GM18505 (cell line): Measurements from ENCODE around the gene CFAP299.
A peak's percentile ranks its signal among the peaks of the same experiment; 100 is the strongest.

Source experiments
- ATAC-seq: cut with Tn5 transposase; IDR thresholded peaks from one replicate; pipeline ENCODE4 v1.9.1; 2021; ENCODE audit not compliant: unreplicated experiment
- POLR2A ChIP-seq: IDR thresholded peaks from 4 replicates; pipeline ENCODE4 v1.6.1; 2011; ENCODE audit warnings: borderline replicate concordance; ENCODE audit not compliant: insufficient read depth, insufficient read length; ENCODE audit errors: extremely low read depth

Gene CFAP299

DNA sequence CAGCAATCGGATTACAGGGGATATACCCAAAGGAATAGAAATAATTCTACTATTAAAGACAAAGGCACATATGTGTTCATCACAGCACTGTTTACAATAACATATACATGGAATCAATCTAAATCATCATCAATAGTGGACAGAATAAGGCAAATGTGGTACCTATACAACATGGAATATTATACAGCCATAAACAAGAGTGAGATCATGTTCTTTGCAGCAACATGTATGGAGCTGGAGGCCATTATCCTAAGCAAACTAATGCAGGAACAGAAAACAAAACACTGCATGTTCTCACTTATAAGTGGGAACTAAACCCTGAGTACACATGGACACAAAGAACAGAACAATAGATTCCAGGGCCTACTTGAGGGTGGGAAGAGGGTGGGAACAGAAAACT lies 163.2 kb downstream of the CFAP299 start:
- ATAC-seq: no peak

DNA sequence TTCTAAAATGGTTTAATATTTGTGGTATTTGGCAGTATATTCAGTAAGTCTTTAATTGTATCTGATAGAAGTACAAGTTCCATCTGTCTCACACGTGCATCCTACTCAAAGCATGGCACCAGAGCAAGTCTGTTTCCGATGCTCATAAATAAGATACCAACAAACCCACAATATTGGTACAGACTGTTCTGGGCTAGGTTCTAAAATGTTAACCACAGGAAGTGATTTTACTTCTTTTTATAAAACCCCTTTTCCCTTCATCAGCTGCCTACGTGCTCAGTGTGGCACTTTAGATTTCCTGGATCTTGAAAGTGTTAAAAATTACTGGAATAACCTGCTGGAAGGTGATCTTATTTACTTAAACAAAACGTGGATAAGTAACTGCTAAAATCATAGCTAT lies 165.1 kb downstream of the CFAP299 start:
- no peak for ATAC-seq

More for the DNA sequence above, 163.2 kb downstream of the CFAP299 start:
- TF ChIP-seq POLR2A: no peak

DNA sequence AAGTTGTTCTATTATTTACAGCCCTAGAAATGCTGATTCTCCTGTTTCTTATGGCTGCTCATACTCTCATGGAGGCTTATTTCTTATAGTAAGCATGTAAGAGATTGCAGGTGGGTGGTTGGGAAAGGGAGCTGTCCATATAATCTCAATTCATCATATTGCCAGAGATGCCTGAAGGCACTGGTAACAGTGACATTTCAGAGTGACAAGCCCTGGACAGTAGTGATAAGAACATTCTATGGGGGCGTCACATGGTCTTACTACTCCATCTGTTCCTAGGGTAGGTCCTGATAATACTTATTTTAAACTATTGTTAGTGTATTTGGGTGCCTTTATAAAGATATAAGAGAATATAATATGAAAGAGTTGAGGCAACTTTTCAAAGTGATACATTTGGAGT lies 171.5 kb downstream of the CFAP299 start:
- no peak for ATAC-seq
- TF ChIP-seq POLR2A: no peak

More for the DNA sequence above, 165.1 kb downstream of the CFAP299 start:
- no peak for TF ChIP-seq POLR2A

DNA sequence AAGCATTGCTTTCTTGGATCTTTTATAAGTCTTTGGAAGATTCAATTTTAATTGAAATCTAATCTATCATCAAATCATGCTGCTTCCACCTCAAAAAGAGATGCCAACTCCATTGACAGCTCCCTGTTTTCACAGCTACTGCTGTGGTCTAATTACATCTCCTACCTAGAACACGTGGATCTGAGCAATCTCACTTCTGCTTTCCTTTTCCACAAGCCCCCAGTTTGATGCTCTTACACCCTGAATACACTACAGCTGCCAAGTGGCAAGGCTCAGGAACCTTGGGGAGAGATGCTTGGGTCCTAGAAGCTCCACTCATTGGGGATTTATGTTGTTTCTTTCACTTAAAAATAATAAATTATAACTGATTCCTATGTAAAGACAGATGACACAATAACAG lies 172.0 kb downstream of the CFAP299 start:
- no peak for TF ChIP-seq POLR2A
- ATAC-seq: peak; percentile 97

DNA sequence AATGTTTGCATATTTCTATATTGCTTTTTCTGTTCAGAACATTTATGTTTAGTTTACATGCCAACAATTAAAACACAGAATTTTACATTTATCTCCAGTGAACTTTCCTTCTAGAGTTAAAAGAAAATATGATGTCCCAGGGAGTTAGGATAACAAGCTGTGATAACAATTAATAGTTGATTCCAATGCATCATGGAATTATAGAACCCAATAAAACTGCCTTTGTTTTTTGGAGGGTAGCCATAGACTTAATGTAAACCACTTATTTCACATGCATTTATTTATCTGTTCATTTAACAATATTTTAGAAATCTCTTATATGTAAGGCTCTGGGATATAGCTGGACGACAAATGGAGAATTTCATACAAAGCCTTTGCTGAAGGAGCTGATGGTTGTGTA lies 180.0 kb downstream of the CFAP299 start:
- TF ChIP-seq POLR2A: no peak
- no peak for ATAC-seq

DNA sequence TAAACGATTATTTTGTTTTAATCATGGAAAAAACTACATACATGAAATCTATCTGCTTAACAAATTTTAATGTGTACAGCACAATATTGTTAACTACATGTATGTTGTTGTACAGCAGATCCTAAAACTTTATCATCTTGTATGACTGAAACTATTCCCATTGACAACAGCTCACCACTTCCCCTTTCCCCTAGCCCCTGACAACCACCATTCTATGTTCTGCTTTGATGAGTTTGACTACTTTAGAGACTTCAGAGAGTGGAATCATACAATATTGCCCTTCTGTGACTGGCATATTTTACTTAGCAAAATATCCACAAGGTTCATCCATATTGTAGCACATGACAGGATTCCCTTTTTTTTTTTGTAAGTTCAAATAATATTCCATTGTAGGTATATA lies 185.9 kb downstream of the CFAP299 start:
- TF ChIP-seq POLR2A: no peak
- ATAC-seq: peak; percentile 86

DNA sequence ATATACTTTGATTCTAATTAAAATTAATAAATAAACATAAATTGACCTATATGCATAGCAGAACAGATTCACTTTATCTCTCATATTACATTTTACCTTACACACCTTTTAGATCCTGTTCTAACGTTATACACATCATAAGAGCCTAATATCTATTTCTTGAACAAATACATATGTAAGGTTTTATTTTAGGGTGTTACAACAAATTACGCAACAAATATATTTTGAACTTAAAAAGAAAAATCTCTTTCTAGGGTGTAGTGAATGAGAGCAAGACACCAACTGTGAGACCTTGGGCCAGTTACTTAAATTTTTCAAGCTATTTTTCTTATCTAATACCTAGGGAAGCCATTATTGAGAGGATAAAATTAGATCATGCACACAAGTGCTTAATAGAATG lies 191.2 kb downstream of the CFAP299 start:
- no peak for ATAC-seq
- TF ChIP-seq POLR2A: no peak

DNA sequence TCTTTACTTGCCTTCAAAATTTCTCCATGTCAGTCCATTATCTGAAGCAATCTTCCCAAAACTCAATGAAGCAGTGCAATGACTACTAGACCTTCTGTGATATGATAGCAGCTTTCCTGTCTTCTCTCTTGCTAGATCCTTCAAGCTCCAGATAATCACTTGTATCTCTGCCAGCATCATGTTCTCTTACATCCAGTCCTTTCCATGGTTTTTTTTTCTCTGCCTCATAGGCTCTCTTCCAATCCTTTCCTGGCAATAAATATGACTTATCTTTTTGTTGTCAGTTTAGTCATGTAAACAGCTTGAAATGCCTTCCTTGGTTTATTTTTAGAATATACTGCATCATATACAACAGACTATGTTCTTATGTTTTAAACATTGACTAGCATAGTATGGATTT lies 193.5 kb downstream of the CFAP299 start:
- ATAC-seq: no peak
- TF ChIP-seq POLR2A: no peak

DNA sequence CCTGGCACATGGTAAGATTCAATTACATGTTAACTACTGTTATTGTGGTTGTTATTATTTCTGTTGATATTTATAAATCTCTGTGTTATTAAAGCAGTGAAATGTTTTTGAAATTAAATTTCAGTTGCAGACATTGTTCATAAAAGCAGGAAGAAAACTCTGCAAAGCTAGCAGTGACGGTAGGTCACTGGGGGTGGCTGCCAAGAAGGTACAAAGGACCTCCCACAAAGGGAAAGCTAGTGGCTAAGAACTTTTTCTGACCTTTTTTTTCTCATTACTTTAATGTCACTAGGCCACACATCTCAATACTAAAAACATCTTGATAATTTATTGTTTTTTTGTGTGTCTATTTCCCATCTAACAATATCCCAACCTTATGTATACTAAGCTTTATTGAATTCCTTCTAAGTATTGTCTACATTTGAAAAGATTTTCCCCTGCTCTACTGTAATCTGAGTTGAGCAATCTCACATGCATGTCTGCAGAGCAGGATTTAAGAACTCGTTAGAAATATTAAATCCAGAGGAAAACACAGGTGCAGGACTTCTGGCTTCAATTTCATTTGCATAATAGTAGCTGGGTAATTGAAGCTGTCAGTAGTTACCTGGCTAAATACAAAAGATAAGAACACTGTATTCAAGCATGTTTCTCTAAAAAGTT lies 197.3 kb downstream of the CFAP299 start:
- ATAC-seq: no peak
- TF ChIP-seq POLR2A: no peak

DNA sequence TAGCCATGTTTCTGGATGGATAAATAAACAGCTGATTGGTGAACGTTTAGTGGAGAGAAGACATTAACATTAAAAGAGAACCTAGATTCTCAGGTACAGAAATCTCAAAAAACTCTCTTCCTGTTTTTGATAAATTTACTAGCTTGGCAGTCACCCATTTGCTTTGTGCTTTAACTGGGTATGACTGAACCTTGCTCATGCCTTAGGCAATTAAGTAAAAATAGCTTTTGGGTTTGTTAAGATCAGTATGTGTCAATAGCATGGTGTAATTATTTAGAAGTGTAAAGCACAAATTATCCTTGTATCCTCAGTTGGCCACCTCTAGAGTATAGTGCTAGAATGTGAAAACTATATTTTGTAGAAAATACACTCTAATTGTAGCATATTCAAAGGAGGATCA lies 200.0 kb downstream of the CFAP299 start:
- no peak for ATAC-seq
- TF ChIP-seq POLR2A: no peak

DNA sequence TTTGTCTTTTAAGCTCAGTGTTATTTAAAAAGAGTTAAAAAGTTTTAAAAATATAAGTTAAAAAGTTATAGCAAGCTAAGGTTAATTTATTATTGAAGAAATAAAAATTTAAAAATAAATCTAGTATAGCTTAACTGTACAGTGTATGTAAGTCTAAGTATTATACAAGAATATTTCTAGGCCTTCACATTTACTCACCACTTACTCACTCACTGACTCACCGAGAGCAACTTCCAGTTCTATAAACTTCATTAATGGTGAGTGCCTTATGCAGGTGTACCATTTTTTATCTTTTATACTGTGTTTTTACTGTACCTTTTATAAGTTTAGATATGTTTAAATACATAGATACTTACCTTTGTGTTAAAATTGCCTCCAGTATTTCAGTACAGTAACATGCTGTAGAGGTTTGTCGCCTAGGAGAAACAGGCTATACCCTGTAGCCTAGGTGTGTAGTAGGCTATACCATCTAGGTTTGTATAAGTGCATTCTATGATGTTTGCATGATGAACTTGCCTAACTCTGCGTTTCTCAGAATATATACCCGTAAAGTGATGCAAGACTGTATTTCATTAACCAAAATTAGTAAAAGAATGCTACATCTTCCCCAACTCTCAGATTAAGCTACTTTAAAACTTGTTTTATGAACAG lies 202.9 kb downstream of the CFAP299 start:
- ATAC-seq: no peak
- TF ChIP-seq POLR2A: no peak

DNA sequence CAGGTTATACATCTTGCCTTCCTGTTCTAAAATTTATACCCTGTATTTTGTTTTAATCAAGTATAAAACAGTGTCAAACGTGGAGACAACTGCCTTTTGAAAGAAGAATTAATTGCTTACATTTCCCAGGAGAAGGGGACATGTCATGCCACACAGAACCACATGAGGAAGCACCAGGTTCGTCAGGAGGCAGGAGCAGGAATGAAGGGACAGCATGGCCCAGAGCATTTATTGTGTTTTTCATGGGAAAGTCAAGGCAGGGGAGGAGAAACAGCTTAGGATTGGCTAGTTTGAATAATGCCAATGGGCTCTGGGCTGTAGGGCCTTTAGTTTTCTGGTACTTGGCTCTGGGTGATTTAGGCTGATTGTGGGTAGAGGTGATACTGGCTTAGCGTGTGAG lies 203.7 kb downstream of the CFAP299 start:
- ATAC-seq: no peak

DNA sequence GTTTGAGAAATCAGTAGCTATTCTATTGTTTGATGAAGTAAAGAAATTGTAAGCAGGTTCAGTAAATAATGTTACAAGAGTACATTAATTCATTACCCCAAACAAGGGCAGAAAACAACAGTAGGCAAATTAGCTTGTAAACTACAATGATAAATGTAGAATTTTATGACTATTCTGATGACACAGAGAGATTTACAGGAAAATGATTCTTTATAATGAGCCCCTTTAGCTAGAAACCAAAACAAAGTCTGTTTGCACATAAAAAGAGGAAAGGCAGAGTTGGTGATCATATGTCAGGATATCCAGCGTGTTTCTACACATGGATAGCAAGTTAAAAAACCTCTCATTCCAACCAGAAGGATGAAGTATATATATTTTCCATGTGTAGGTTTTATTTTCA lies 204.8 kb downstream of the CFAP299 start:
- peak; percentile 9 for ATAC-seq
- TF ChIP-seq POLR2A: no peak

More for the DNA sequence above, 203.7 kb downstream of the CFAP299 start:
- no peak for TF ChIP-seq POLR2A

DNA sequence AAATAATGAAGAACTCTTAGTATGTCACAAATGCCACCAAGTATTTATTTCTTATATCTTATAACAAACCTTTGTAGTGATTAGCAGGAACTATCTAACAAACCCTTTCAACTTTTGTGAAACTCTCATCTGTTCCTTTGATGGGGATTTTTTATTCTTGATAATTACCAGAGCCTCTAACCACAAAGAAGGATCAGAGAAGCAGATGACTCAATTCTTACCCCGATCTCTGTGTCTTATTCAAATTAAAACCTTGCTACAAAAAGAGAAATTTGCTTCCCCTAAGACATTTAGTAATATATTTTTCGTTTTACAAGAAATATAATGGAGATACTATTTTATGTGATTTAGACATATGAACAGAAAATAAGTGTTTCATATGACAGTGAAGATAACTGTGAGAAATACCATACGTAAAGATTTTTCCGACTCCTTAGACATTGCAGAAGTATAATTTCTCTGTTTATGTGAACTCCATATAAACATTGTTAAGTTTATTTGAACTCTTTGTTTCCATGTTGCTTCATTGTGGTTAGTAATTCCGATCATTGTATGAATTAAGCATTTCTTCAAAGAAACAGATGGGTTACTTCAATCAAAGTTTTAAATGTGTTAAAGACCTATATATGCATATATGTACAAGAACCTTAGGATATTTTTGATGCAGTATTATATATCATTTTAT lies 205.4 kb downstream of the CFAP299 start:
- ATAC-seq: peak; percentile 94
- TF ChIP-seq POLR2A: no peak
